Measurements from ENCODE around the gene BACE2. TPM values are rescaled to one million over a fixed set of nuclear protein-coding genes. Genes with fewer than 3 reads are reported as not detected.

Gene BACE2
- total RNA-seq, 3 donors from 2014 or later (not counting 1 experiment from before 2014, with no cell fraction given): 0.12 to 10.3 (median 0.29) TPM

GRCh38 chr21:41325138-41325912 is 157.4 kb downstream of the BACE2 start:
- no peak overlapping the region for H3K27ac Mint-ChIP-seq
- Histone ChIP-seq H3K4me1 (ENCODE audit: control insufficient read depth, insufficient read depth, low read length) (no peaks in the 10 kb centered on the region), H3K9me3 (ENCODE audit: control insufficient read depth, insufficient read depth, low read length) (no peaks in the 10 kb centered on the region), H3K4me3 (ENCODE audit: low read length) (no peak overlapping the region), H3K27me3 (ENCODE audit: control insufficient read depth, insufficient read depth, low read length) (no peaks in the 10 kb centered on the region), H3K27ac (ENCODE audit: low read length) (no peak overlapping the region), H3K36me3 (ENCODE audit: control insufficient read depth, insufficient read depth, low read length) (no peaks in the 10 kb centered on the region)
- H3K27me3 Mint-ChIP-seq (ENCODE audit: low read depth in 2 of 2): peaks cover 8% of the 10 kb centered on the region in 2 donors
- WGBS (ENCODE audit: insufficient coverage): 94% methylated on average over 6 of the region's 7 CpGs
- DNase-seq (no peak), ATAC-seq (no peak)
- no peak overlapping the region for H3K4me3 Mint-ChIP-seq
- TF ChIP-seq, protein P1, sequence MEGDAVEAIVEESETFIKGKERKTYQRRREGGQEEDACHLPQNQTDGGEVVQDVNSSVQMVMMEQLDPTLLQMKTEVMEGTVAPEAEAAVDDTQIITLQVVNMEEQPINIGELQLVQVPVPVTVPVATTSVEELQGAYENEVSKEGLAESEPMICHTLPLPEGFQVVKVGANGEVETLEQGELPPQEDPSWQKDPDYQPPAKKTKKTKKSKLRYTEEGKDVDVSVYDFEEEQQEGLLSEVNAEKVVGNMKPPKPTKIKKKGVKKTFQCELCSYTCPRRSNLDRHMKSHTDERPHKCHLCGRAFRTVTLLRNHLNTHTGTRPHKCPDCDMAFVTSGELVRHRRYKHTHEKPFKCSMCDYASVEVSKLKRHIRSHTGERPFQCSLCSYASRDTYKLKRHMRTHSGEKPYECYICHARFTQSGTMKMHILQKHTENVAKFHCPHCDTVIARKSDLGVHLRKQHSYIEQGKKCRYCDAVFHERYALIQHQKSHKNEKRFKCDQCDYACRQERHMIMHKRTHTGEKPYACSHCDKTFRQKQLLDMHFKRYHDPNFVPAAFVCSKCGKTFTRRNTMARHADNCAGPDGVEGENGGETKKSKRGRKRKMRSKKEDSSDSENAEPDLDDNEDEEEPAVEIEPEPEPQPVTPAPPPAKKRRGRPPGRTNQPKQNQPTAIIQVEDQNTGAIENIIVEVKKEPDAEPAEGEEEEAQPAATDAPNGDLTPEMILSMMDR (IDR thresholded peaks at IDR 0.05): no peak
- H3K4me1 Mint-ChIP-seq: no peaks in the 10 kb centered on the region
- no peaks in the 10 kb centered on the region for H3K9me3 Mint-ChIP-seq
- intact Hi-C loops (cut with micrococcal nuclease): no loop called here
- no peaks in the 10 kb centered on the region for H3K36me3 Mint-ChIP-seq

GRCh38 chr21:41326414-41327080 is 158.6 kb downstream of the BACE2 start:
- Mint-ChIP-seq H3K9me3 (no peaks in the 10 kb centered on the region), H3K4me1 (no peaks in the 10 kb centered on the region), H3K27me3 (ENCODE audit: low read depth in 2 of 2) (peaks cover 4 to 8% of the 10 kb centered on the region in 2 donors), H3K4me3 (no peak overlapping the region), H3K36me3 (no peaks in the 10 kb centered on the region), H3K27ac (no peak overlapping the region)
- H3K4me3 ChIP-seq (ENCODE audit: low read length): no peak overlapping the region
- WGBS (ENCODE audit: insufficient coverage): 87% methylated on average over 13 of the region's 13 CpGs
- H3K27me3 ChIP-seq (ENCODE audit: control insufficient read depth, insufficient read depth, low read length): no peaks in the 10 kb centered on the region
- intact Hi-C loops (cut with micrococcal nuclease): no loop called here
- ATAC-seq (no peak), DNase-seq (no peak)
- H3K36me3 ChIP-seq (ENCODE audit: control insufficient read depth, insufficient read depth, low read length): no peaks in the 10 kb centered on the region
- no peaks in the 10 kb centered on the region for H3K9me3 ChIP-seq (ENCODE audit: control insufficient read depth, insufficient read depth, low read length)
- H3K27ac ChIP-seq (ENCODE audit: low read length): no peak overlapping the region
- no peaks in the 10 kb centered on the region for H3K4me1 ChIP-seq (ENCODE audit: control insufficient read depth, insufficient read depth, low read length)
- TF ChIP-seq, protein P1 (IDR thresholded peaks at IDR 0.05): no peak

- TF ChIP-seq, protein P1 (IDR thresholded peaks at IDR 0.05): no peak
- DNase-seq (no peak), ATAC-seq (no peak)
- intact Hi-C loops (cut with micrococcal nuclease): no loop called here
- Mint-ChIP-seq H3K27ac (no peak overlapping the region), H3K4me1 (no peaks in the 10 kb centered on the region), H3K4me3 (no peak overlapping the region), H3K9me3 (no peaks in the 10 kb centered on the region), H3K27me3 (ENCODE audit: low read depth in 2 of 2) (peaks cover 14 to 16% of the 10 kb centered on the region in 2 donors), H3K36me3 (no peaks in the 10 kb centered on the region)
- H3K4me3 ChIP-seq (ENCODE audit: low read length): no peak overlapping the region
- WGBS (ENCODE audit: insufficient coverage): 89% methylated on average over 8 of the region's 8 CpGs
- H3K4me1 ChIP-seq (ENCODE audit: control insufficient read depth, insufficient read depth, low read length): no peaks in the 10 kb centered on the region
- no peaks in the 10 kb centered on the region for H3K36me3 ChIP-seq (ENCODE audit: control insufficient read depth, insufficient read depth, low read length)
- no peaks in the 10 kb centered on the region for H3K9me3 ChIP-seq (ENCODE audit: control insufficient read depth, insufficient read depth, low read length)
- H3K27ac ChIP-seq (ENCODE audit: low read length): no peak overlapping the region
- H3K27me3 ChIP-seq (ENCODE audit: control insufficient read depth, insufficient read depth, low read length): no peaks in the 10 kb centered on the region
These were observed 159.8 kb downstream of the BACE2 start for GRCh38 chr21:41327753-41328152.

Data from natural killer cell (primary cell).